Cardiac fibroblast (primary cell): ENCODE measurements around the gene SFT2D3.

Experiments used
- DNase-seq, 2 donors: peaks; one replicate each; pipeline versions ENCODE4 v3.0.0 to v3.0.0-alpha.2; 2010; ENCODE audit warnings: low read depth in 2 of 2
- H3K4me3 ChIP-seq, 2 donors: replicated peaks in 1 of 2; 1 replicate in 1 of 2; 2 replicates in 1 of 2; pipeline ENCODE4 v1.5.1; 2011; ENCODE audit warnings: low read depth in 2 of 2, low read length in 2 of 2, mild to moderate bottlenecking in 2 of 2, moderate library complexity in 1 of 2
- TF ChIP-seq, protein P1 (sequence below): IDR thresholded peaks from one replicate; pipeline ENCODE4 v1.5.1; 2011; ENCODE audit warnings: low read depth, mild to moderate bottlenecking, low read length, inconsistent platforms

Gene SFT2D3

DNA sequence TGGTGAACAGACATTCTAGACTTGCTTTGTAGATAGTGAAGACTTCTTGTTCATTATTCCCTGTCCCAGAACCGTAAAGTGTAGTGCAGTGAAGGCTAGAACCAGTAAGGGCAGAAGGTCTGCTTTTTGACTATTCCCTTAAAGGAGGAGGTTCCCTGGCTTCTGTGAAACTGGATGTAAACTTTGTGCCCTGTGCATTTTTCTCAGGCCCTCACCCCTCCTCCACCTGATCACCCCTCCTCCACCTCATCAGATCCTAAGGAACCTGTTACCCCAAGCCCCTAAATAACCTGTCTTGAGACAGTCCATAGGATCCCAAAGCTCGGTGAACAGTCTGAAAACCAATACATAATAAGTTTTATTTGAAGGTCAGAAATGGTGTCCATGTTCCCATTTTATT is 33.7 kb downstream of the SFT2D3 start:
- DNase-seq: no peak
- H3K4me3 ChIP-seq: no peak overlapping the region
- TF ChIP-seq, protein P1, sequence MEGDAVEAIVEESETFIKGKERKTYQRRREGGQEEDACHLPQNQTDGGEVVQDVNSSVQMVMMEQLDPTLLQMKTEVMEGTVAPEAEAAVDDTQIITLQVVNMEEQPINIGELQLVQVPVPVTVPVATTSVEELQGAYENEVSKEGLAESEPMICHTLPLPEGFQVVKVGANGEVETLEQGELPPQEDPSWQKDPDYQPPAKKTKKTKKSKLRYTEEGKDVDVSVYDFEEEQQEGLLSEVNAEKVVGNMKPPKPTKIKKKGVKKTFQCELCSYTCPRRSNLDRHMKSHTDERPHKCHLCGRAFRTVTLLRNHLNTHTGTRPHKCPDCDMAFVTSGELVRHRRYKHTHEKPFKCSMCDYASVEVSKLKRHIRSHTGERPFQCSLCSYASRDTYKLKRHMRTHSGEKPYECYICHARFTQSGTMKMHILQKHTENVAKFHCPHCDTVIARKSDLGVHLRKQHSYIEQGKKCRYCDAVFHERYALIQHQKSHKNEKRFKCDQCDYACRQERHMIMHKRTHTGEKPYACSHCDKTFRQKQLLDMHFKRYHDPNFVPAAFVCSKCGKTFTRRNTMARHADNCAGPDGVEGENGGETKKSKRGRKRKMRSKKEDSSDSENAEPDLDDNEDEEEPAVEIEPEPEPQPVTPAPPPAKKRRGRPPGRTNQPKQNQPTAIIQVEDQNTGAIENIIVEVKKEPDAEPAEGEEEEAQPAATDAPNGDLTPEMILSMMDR: no peak

DNA sequence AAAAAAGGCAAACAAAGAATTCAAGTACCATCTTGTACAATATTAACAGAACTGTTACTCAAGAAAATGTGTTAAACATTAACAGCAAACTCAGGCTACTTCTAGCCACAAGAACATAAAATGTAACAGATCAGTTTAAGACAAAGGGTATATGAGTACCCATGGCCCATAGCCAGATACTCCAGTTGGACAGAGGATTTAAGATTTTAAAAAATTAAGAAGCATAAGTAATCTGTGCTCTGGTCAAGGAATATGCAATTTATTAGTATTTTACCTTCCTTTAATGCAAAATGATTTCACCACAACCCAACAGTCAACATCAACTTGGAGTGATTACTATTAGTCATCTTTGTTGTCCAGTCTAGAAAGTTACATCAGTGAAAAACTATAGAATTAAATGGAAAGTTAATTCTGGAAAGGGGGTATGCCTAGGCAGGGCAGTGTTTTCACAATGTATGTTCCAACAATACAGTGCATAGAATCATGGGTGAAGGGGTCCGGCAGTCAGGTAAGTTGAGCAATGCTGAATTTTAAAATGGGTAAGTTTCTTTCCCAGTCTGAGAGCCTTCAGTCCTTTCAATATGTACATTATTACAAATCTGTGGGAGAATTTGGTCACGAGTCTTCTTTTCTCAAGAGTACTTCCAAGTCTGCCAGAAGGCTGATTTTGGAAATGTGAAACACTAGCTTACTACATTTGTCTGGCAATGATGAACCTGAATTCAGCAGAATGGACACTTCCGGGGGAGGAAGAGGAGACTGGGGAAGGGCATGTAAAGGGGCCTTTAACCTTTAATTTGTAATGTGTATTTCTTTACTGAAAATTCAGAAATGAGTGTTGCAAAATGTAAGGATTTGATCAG is 34.5 kb downstream of the SFT2D3 start:
- H3K4me3 ChIP-seq: no peak overlapping the region
- TF ChIP-seq, protein P1: no peak
- DNase-seq: peak; percentile 18 to 21

DNA sequence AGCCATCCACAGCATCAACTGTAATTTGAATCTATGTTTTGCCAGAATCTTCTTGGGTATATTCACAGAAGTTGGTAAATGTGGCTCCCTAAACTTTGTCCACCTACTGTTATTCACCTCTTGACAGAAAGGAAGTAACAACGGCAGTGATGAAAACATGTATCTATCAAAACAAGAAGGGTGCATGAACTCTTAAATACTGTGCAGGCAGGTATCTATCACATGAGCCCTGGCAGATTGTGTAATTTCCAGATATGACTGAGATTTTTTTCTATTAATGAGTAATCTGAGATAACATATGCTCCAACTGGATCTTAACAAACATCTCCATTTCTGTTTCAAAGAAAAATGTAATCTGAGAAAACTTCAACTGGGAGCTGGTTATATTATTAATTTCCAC is 36.6 kb downstream of the SFT2D3 start:
- no peak overlapping the region for H3K4me3 ChIP-seq
- no peak for DNase-seq
- TF ChIP-seq, protein P1: no peak

DNA sequence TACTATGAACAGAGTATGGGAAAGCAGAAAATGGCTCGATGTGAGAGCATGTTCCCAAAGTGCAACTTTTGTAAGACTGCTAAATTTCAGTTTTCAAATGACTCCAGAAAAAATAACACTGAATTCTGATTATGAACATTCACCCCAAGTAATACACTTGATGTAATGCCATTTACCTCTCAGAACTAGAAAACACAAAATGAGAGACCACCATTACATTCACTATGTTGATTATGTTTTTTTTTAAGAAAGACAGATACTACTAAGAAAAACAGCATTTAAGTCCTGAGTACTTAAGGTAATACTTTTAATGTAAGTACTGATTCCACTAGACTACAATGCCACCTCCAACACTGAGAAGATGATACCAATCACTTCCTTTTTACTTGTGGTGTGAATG is 38.5 kb downstream of the SFT2D3 start:
- H3K4me3 ChIP-seq: no peak overlapping the region
- DNase-seq: no peak
- TF ChIP-seq, protein P1: no peak

DNA sequence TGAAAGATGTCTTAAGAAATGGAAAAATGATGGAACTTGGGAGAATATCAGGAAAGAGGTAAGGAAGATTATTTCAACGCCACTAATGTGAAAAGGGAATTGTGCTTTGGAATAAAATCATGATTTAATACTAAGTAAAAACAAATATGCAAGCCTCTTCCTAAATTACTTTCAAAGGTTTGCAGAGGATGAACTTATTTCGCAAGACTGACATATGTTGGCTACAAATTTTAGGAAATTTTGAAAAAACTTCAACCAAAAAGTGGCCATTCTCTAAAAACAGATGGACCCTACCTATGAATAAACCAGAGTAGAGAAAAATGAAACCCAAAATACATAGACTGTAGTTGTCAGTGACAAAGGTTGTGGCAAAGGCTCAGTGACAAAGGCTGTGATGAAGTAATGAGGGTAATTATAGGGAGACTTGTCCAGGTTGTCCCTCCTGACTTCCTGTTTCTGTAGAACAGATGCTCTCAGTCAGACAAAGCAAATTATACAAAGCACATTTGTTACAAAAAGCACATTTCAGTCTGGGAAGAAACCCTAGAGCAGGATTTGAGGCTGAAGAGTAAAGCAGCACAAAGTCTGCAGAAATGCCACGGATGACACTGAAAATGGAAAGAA is 39.5 kb downstream of the SFT2D3 start:
- no peak for DNase-seq
- TF ChIP-seq, protein P1: no peak
- no peak overlapping the region for H3K4me3 ChIP-seq

DNA sequence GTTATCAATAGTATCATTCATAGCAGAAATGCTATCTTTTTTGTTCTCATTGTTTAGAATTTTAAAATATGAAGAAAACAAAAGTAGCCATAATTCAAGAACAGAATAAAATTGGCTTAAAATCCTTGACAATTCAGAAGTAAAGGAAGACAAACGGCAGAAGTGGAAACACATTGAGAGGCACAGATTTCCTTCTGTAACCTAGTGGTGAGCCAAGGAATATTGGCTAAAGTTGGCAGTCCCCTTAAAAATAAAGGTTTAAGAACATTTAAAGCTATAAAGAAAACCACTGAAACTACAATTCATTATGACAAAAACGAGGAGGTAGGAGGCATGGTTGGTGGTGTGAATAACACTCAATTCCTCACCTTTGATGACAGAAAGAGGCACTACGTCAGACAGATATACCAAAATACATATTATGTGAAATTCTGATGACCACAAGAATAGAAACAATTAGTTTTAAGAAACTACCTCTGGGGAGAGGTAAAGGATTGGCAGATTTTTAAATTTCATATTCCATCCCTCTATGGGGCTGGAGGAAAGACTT is 42.3 kb downstream of the SFT2D3 start:
- TF ChIP-seq, protein P1: no peak
- H3K4me3 ChIP-seq: no peak overlapping the region
- no peak for DNase-seq
